Activated CD4-positive, alpha-beta memory T cell treated with anti-CD3 and anti-CD28 coated beads, Interleukin-2, amount 10 ng/mL, durations not matched to agents 7 days and 5 days (primary cell): ENCODE data around the gene PTPRO. TPM values are rescaled to one million over a fixed set of nuclear protein-coding genes. Genes with fewer than 3 reads are reported as not detected.

Experiments used
- CTCF ChIA-PET: fragments of 350-600 bp; sonication (Branson Sonifier 250); formaldehyde crosslinking; loops from one replicate; lab custom pipeline; 2021; ENCODE audit warnings: antibody characterized with exemption, inconsistent platforms; lab: Charles Lee
- POLR2A ChIA-PET: fragments of 350-600 bp; sonication (Branson Sonifier 250); formaldehyde crosslinking; loops from one replicate; lab custom pipeline; 2021; ENCODE audit warnings: antibody characterized with exemption; lab: Charles Lee
- DNase-seq: peaks from one replicate; pipeline ENCODE4 v3.0.0-alpha.2; 2020
- H3K27ac Mint-ChIP-seq: one replicate; pipeline ENCODE4 v1.8.0; 2021; ENCODE audit warnings: mild to moderate bottlenecking, mixed read lengths
- H3K27me3 Mint-ChIP-seq: one replicate; pipeline ENCODE4 v1.8.0; 2021; ENCODE audit warnings: mixed read lengths
- H3K36me3 Mint-ChIP-seq: one replicate; pipeline ENCODE4 v1.8.0; 2021; ENCODE audit warnings: low read depth, mixed read lengths
- H3K4me1 Mint-ChIP-seq: one replicate; pipeline ENCODE4 v1.8.0; 2021; ENCODE audit warnings: mixed read lengths
- H3K4me3 Mint-ChIP-seq: one replicate; pipeline ENCODE4 v1.8.0; 2021; ENCODE audit warnings: mild to moderate bottlenecking, mixed read lengths
- H3K9me3 Mint-ChIP-seq: one replicate; pipeline ENCODE4 v1.8.0; 2021; ENCODE audit warnings: mixed read lengths
- total RNA-seq, 2 experiments: library from RNA; stranded (reverse); gene quantifications; one replicate each; pipeline ENCODE4 v1.2.3, GENCODE V29; 2021

Gene PTPRO
- total RNA-seq, 2 experiments from 2014 or later, result 1.5 to 2.5 TPM

- H3K27ac Mint-ChIP-seq, result no peak overlapping the region
- H3K36me3 Mint-ChIP-seq, result no peaks in the 10 kb centered on the region
- peaks cover 26% of the 10 kb centered on the region for H3K27me3 Mint-ChIP-seq
- POLR2A ChIA-PET, result no interaction called here
- CTCF ChIA-PET, result no interaction called here
- peaks cover 6% of the 10 kb centered on the region for H3K4me1 Mint-ChIP-seq
- no peaks in the 10 kb centered on the region for H3K9me3 Mint-ChIP-seq
- H3K4me3 Mint-ChIP-seq, result no peak overlapping the region
- no peak for DNase-seq
These were observed 3.5 kb upstream of the PTPRO start for GRCh38 chr12:15318841-15319240.

GRCh38 chr12:15320881-15321280 is 1.4 kb upstream of the PTPRO start:
- CTCF ChIA-PET, result no interaction called here
- DNase-seq, result no peak
- Mint-ChIP-seq H3K27ac (no peak overlapping the region), H3K36me3 (no peaks in the 10 kb centered on the region), H3K9me3 (no peaks in the 10 kb centered on the region), H3K4me3 (no peak overlapping the region), H3K4me1 (peaks cover 6% of the 10 kb centered on the region), H3K27me3 (peaks cover 30% of the 10 kb centered on the region)
- POLR2A ChIA-PET, result no interaction called here

- no peak for DNase-seq
- Mint-ChIP-seq H3K4me3 (no peak overlapping the region), H3K27ac (no peak overlapping the region), H3K4me1 (peaks cover 6% of the 10 kb centered on the region), H3K27me3 (peaks cover 40% of the 10 kb centered on the region), H3K36me3 (no peaks in the 10 kb centered on the region), H3K9me3 (no peaks in the 10 kb centered on the region)
- ChIA-PET CTCF (no interaction called here), POLR2A (no interaction called here)
These were observed 1.2 kb downstream of the PTPRO start for GRCh38 chr12:15323480-15323879.

DNA sequence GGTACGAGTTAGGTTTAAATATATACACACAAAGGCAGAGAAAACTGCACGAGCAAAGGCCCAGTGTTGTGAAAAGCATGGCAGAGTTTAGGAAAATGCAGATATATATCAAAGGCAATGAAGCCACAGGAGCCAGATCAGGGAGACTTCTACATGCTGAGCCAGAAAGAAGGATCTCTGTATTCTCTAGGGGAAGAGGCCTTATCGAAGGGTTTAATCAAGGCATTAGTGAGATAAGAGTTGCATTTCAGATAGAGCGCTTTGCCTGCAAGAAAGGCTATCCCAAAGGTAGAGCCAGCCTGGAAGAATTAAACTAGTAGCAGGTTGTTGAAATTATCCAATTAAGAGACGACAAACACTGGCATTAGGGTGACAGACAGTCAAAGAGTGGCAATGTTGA is 7.6 kb downstream of the PTPRO start:
- DNase-seq, result no peak
- no peak overlapping the region for H3K27ac Mint-ChIP-seq
- CTCF ChIA-PET, result no interaction called here
- H3K27me3 Mint-ChIP-seq, result peaks cover 13% of the 10 kb centered on the region
- POLR2A ChIA-PET, result no interaction called here
- no peaks in the 10 kb centered on the region for H3K36me3 Mint-ChIP-seq
- H3K9me3 Mint-ChIP-seq, result no peaks in the 10 kb centered on the region
- no peak overlapping the region for H3K4me3 Mint-ChIP-seq
- H3K4me1 Mint-ChIP-seq, result no peaks in the 10 kb centered on the region

GRCh38 chr12:15334225-15334624 is 11.9 kb downstream of the PTPRO start:
- no peaks in the 10 kb centered on the region for H3K4me1 Mint-ChIP-seq
- peaks cover 6% of the 10 kb centered on the region for H3K27me3 Mint-ChIP-seq
- H3K4me3 Mint-ChIP-seq, result no peak overlapping the region
- no peak for DNase-seq
- CTCF ChIA-PET, result no interaction called here
- POLR2A ChIA-PET, result no interaction called here
- no peak overlapping the region for H3K27ac Mint-ChIP-seq
- H3K9me3 Mint-ChIP-seq, result no peaks in the 10 kb centered on the region
- no peaks in the 10 kb centered on the region for H3K36me3 Mint-ChIP-seq

GRCh38 chr12:15335959-15336358 is 13.7 kb downstream of the PTPRO start:
- H3K27ac Mint-ChIP-seq, result no peak overlapping the region
- ChIA-PET POLR2A (no interaction called here), CTCF (no interaction called here)
- H3K9me3 Mint-ChIP-seq, result no peaks in the 10 kb centered on the region
- no peaks in the 10 kb centered on the region for H3K36me3 Mint-ChIP-seq
- H3K4me3 Mint-ChIP-seq, result no peak overlapping the region
- no peak for DNase-seq
- H3K27me3 Mint-ChIP-seq, result peaks cover 9% of the 10 kb centered on the region
- no peaks in the 10 kb centered on the region for H3K4me1 Mint-ChIP-seq

DNA sequence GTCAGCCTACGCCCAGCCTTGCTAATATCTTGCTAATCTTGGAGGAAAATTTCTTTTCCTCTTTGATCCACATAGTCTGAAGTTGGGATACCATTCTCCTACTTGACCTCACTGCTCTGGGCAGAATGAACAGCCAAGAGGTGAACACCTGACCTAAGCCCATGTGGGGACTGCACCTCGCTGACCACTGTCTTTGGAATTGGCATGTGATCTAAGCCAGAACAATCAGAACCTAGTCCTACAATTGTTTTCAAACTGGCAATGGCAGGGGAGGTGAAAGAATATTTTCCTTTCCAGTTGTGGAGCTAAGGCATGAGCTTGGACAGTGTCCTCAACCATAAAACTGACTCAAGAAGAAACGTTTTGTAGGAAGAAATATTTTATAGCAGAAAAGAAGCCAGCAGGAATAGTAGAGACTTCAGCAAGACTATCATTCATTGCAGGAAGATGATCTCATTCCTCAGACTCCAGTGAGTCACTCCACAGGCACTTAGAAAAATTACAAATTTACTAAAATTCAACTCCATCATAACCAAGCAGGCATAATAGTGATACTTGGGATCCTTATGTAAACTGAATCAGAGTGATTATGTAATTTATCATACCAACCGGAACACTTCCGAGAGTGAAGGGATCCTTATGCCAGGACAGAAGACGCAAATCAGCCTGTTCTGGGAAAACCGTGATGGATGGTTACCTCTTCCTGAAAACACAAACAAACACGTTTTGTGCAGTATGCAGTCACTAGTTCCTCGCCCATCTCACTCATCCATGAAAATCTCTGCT is 14.7 kb downstream of the PTPRO start:
- no peak overlapping the region for H3K4me3 Mint-ChIP-seq
- POLR2A ChIA-PET, result no interaction called here

GRCh38 chr12:15341371-15341770 is 19.1 kb downstream of the PTPRO start:
- no peak for DNase-seq
- Mint-ChIP-seq H3K9me3 (no peaks in the 10 kb centered on the region), H3K27ac (no peak overlapping the region), H3K4me3 (no peak overlapping the region), H3K36me3 (no peaks in the 10 kb centered on the region), H3K4me1 (no peaks in the 10 kb centered on the region), H3K27me3 (peaks cover 7% of the 10 kb centered on the region)
- ChIA-PET POLR2A (no interaction called here), CTCF (no interaction called here)

More for the DNA sequence above, 14.7 kb downstream of the PTPRO start:
- H3K27me3 Mint-ChIP-seq, result peaks cover 9% of the 10 kb centered on the region
- no peak for DNase-seq
- no peaks in the 10 kb centered on the region for H3K4me1 Mint-ChIP-seq
- H3K9me3 Mint-ChIP-seq, result no peaks in the 10 kb centered on the region
- H3K27ac Mint-ChIP-seq, result no peak overlapping the region
- H3K36me3 Mint-ChIP-seq, result no peaks in the 10 kb centered on the region
- CTCF ChIA-PET, result no interaction called here

GRCh38 chr12:15344561-15344960 is 22.3 kb downstream of the PTPRO start:
- Mint-ChIP-seq H3K9me3 (no peaks in the 10 kb centered on the region), H3K36me3 (no peaks in the 10 kb centered on the region), H3K4me1 (no peaks in the 10 kb centered on the region), H3K4me3 (no peak overlapping the region), H3K27ac (no peak overlapping the region), H3K27me3 (peaks cover 7% of the 10 kb centered on the region)
- POLR2A ChIA-PET, result no interaction called here
- DNase-seq, result no peak
- CTCF ChIA-PET, result no interaction called here

DNA sequence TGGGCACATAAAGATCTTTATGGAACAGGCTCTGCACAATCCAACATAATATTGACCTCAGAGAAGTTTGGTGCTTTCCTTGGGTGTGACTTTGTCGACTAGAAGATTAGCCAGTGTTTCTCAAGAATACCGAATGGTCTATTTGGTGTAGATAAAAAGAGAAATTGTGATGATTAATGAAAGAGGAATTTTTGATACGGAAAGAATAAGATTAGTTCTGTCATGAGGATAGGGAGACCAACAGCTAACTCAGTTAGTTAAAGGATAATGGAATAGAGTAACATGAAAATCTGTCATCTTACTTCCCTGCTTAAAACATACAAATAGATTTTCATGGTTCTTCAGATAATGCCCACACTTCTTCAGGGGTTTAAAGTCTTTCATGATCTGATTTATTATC is 24.2 kb downstream of the PTPRO start:
- DNase-seq, result no peak
- ChIA-PET POLR2A (no interaction called here), CTCF (no interaction called here)
- Mint-ChIP-seq H3K4me1 (no peaks in the 10 kb centered on the region), H3K9me3 (no peaks in the 10 kb centered on the region), H3K36me3 (no peaks in the 10 kb centered on the region), H3K27me3 (peaks cover 4% of the 10 kb centered on the region), H3K27ac (no peak overlapping the region), H3K4me3 (no peak overlapping the region)

DNA sequence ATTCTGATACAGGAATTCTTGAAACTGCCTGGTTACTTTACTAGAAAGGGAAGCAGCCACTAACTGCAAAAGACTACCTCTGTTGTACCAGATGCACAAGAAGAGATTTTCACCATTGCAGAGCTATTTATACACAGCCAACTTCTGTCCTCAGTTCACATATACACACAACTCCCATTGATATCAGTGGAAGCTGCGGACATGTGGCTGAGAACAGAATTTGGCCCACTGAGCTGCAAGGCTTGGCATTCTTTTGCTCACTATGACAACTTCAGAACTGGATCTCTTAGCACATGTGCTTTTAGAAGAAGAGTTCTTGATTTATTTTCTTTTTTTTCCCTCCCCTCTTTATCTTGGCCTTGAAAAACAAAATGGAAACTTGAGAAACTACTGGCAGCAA is 28.3 kb downstream of the PTPRO start:
- POLR2A ChIA-PET, result no interaction called here
- CTCF ChIA-PET, result no interaction called here
- Mint-ChIP-seq H3K9me3 (no peaks in the 10 kb centered on the region), H3K27me3 (peaks cover 4% of the 10 kb centered on the region), H3K36me3 (no peaks in the 10 kb centered on the region), H3K27ac (no peak overlapping the region), H3K4me1 (no peaks in the 10 kb centered on the region), H3K4me3 (no peak overlapping the region)
- DNase-seq, result no peak

DNA sequence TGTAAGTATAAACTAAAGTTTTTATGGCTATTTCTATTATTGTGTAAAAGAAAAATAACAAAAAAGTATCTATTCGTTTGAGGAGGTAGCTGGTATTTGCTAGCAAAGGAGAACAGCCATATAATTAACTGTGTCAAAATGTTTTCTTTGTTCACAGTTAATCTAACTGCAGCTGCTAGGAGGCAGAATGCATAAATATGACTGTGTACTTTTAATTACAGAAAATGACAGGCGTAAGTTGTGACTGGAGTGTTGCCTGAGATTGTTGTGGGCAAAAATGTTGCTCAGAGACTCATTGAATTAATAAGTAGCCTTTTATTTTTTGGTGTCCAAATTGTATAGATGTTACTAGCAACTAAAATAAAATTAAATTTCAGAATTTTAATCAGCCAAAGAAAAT is 33.5 kb downstream of the PTPRO start:
- no peaks in the 10 kb centered on the region for H3K27me3 Mint-ChIP-seq
- ChIA-PET CTCF (no interaction called here), POLR2A (no interaction called here)
- no peak overlapping the region for H3K4me3 Mint-ChIP-seq
- no peak for DNase-seq
- no peaks in the 10 kb centered on the region for H3K9me3 Mint-ChIP-seq
- no peaks in the 10 kb centered on the region for H3K36me3 Mint-ChIP-seq
- H3K4me1 Mint-ChIP-seq, result no peaks in the 10 kb centered on the region
- no peak overlapping the region for H3K27ac Mint-ChIP-seq

GRCh38 chr12:15356951-15357364 is 34.6 kb downstream of the PTPRO start:
- DNase-seq, result no peak
- Mint-ChIP-seq H3K36me3 (no peaks in the 10 kb centered on the region), H3K27me3 (no peaks in the 10 kb centered on the region), H3K4me1 (no peaks in the 10 kb centered on the region), H3K27ac (no peak overlapping the region), H3K4me3 (no peak overlapping the region), H3K9me3 (no peaks in the 10 kb centered on the region)
- ChIA-PET POLR2A (no interaction called here), CTCF (no interaction called here)
